GM13976 (cell line): ENCODE measurements around the gene CELF4.

Experiments used
- DNase-seq: peaks from one replicate; pipeline ENCODE4 v3.0.0; 2012; ENCODE audit warnings: low spot score
- in situ Hi-C: fragments of 300-500 bp; cut with MboI; formaldehyde crosslinking; loops from one replicate; pipeline ENCODE4 v1.12.0; 2022; ENCODE audit warnings: low sequenced_read_pairs, mixed read lengths, inconsistent platforms; ENCODE audit not compliant: unreplicated experiment
- TF ChIP-seq, protein P1 (sequence below): IDR thresholded peaks from 2 replicates; pipeline ENCODE4 v1.5.1; 2012; ENCODE audit warnings: borderline replicate concordance, mild to moderate bottlenecking; ENCODE audit not compliant: insufficient read depth; ENCODE audit errors: extremely low read depth, missing control alignments, control extremely low read depth

CELF4 gene

DNA sequence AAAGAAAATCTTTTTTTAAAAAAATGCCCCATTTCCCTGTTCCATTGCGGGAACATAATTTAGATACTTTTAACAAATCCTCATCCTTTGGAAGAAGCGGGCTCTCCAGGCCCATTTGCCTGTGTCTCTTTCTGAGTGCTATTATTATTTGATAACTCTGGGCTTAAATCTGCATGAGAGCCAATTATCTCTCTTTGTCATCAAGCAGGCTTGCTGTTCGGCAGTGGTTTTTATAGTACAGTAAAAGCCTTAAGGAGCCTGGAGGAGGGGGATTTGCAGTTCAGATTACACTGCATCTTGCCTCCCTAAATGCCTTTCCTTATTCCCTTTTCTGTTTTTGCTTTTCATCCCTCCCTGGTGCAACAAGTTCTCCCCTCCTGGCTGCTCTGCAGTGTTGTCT, 50.6 kb downstream of the CELF4 start:
- in situ Hi-C loops, result no loop called here
- DNase-seq, result no peak
- TF ChIP-seq, protein P1, sequence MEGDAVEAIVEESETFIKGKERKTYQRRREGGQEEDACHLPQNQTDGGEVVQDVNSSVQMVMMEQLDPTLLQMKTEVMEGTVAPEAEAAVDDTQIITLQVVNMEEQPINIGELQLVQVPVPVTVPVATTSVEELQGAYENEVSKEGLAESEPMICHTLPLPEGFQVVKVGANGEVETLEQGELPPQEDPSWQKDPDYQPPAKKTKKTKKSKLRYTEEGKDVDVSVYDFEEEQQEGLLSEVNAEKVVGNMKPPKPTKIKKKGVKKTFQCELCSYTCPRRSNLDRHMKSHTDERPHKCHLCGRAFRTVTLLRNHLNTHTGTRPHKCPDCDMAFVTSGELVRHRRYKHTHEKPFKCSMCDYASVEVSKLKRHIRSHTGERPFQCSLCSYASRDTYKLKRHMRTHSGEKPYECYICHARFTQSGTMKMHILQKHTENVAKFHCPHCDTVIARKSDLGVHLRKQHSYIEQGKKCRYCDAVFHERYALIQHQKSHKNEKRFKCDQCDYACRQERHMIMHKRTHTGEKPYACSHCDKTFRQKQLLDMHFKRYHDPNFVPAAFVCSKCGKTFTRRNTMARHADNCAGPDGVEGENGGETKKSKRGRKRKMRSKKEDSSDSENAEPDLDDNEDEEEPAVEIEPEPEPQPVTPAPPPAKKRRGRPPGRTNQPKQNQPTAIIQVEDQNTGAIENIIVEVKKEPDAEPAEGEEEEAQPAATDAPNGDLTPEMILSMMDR, result no peak

DNA sequence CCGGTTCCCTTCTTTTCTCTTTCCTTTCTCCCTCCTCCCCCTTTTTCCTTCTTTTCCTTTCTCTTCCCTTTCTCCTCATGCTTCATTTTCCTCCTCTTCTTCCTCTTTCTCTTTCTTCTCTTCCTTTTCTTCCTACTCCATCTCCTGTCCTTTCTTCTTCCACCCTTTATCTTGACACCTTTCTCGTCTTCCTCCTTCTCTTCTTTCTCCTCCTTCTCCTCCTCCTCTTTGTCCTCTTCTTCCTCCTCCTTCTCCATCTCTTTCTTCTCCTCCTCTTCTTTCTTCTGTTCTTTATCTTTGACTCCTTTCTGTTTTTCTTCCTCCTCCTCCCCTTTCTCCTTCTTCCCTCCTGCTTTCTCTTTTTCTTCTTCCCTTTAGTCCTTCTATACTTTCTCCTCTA, 53.2 kb downstream of the CELF4 start:
- TF ChIP-seq, protein P1, result no peak
- no peak for DNase-seq
- in situ Hi-C loops, result no loop called here

GRCh38 chr18:37511721-37512298, 53.8 kb downstream of the CELF4 start:
- TF ChIP-seq, protein P1, result no peak
- in situ Hi-C loops, result no loop called here

GRCh38 chr18:37509600-37509999, 56.0 kb downstream of the CELF4 start:
- TF ChIP-seq, protein P1, result no peak
- DNase-seq, result no peak
- in situ Hi-C loops, result no loop called here

More at GRCh38 chr18:37511721-37512298, 53.8 kb downstream of the CELF4 start:
- no peak for DNase-seq

DNA sequence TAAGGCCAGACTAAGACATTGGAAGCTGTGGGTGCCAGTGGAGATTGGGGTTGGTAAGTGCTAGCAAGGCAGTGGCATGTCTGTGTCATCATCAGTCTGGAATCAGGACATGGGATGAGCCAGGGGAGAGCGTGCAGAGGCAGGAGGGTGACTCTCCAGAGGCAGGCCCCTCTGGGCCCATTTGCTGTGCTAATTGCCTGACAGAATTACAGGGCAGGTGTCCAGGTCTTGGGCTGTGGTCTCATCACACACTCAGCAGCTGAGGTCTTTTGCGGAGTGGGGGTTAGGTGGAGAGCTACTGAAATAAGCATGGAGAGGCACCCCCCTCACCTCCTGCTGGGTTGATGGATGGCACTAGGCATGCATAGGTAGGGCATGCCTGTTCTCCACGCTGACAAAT, 57.4 kb downstream of the CELF4 start:
- in situ Hi-C loops, result no loop called here
- DNase-seq, result no peak
- TF ChIP-seq, protein P1, result no peak

DNA sequence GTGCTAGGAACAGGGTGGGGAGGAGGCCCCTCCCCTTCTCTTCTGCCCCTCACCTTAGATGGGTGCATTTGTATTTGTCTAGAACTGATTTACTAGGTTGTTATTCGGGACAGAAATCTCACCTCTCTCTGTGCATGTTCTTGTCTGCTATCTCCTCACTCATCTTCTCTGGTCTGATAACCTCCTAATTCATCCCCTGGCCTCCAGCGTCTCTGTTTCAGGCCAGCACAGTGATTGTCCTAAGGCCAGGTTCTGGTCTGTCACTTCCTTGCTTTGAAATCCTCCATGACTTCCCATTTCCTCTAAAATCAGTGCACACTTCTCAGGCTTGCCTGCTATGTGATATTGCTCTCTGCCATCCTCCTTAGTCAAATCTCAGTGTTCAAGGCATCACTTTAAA, 58.4 kb downstream of the CELF4 start:
- DNase-seq, result no peak
- in situ Hi-C loops, result no loop called here
- TF ChIP-seq, protein P1, result no peak
